Fibroblast of pulmonary artery (primary cell): Measurements from ENCODE around the gene MMP13.
A peak's percentile ranks its signal among the peaks of the same experiment; 100 is the strongest.

Experiments used
- DNase-seq: peaks from one replicate; pipeline ENCODE4 v3.0.0-alpha.2; 2010; ENCODE audit warnings: low read depth
- H3K4me3 ChIP-seq: replicated peaks from 2 replicates; pipeline ENCODE4 v1.5.1; 2011; ENCODE audit warnings: low read depth, mild to moderate bottlenecking, control low read depth, low read length, moderate library complexity
- CTCF ChIP-seq: IDR thresholded peaks from 2 replicates; pipeline ENCODE4 v1.5.1; 2011; ENCODE audit warnings: mild to moderate bottlenecking, control low read depth, low read length, inconsistent platforms; ENCODE audit errors: missing control alignments

MMP13 gene

GRCh38 chr11:102967497-102967896 is 12.0 kb upstream of the MMP13 start:
- DNase-seq = no peak
- no peak for TF ChIP-seq CTCF
- no peak overlapping the region for H3K4me3 ChIP-seq

GRCh38 chr11:102966011-102966410 is 10.5 kb upstream of the MMP13 start:
- TF ChIP-seq CTCF = no peak
- H3K4me3 ChIP-seq = no peak overlapping the region
- no peak for DNase-seq

GRCh38 chr11:102964867-102965266 is 9.3 kb upstream of the MMP13 start:
- no peak for TF ChIP-seq CTCF
- no peak overlapping the region for H3K4me3 ChIP-seq
- no peak for DNase-seq

GRCh38 chr11:102957953-102958352 is 2.4 kb upstream of the MMP13 start:
- TF ChIP-seq CTCF = no peak
- DNase-seq = no peak
- H3K4me3 ChIP-seq = no peak overlapping the region

- DNase-seq = peak; percentile 65
- TF ChIP-seq CTCF = no peak
- H3K4me3 ChIP-seq = no peak overlapping the region
Observed at GRCh38 chr11:102950622-102951081, 4.9 kb downstream of the MMP13 start.

GRCh38 chr11:102946237-102946636 is 9.3 kb downstream of the MMP13 start:
- H3K4me3 ChIP-seq = no peak overlapping the region
- no peak for TF ChIP-seq CTCF
- no peak for DNase-seq

GRCh38 chr11:102940714-102941588 is 14.6 kb downstream of the MMP13 start:
- peak; percentile 78 for DNase-seq
- H3K4me3 ChIP-seq = no peak overlapping the region
- TF ChIP-seq CTCF = peak; percentile 79
